H1 (cell line): ENCODE measurements around the gene CPD. TPM values are rescaled to one million over a fixed set of nuclear protein-coding genes. Genes with fewer than 3 reads are reported as not detected.

Experiments used
- CTCF ChIA-PET: fragments of 300-600 bp; sonication (Branson Sonifier 250); formaldehyde crosslinking; loops from one replicate; lab custom pipeline; 2021; ENCODE audit not compliant: partially characterized antibody; lab: Charles Lee
- POLR2A ChIA-PET: fragments of 300-600 bp; sonication (Branson Sonifier 250); formaldehyde crosslinking; loops from one replicate; lab custom pipeline; 2021; ENCODE audit warnings: inconsistent platforms; ENCODE audit not compliant: partially characterized antibody; lab: Charles Lee
- DNase-seq, 2 experiments: peaks; one replicate each; pipeline versions ENCODE4 v3.0.0 to v3.0.0-alpha.2; 2010 to 2022; ENCODE audit warnings: low spot score in 2 of 2, low read depth in 1 of 2, mixed read lengths in 1 of 2
- FAIRE-seq: peaks from 2 replicates; lab custom pipeline; 2011; peaks lifted over from hg19 to GRCh38; lab: Jason Lieb, UNC
- H2AFZ ChIP-seq: 2 replicates; pipeline ENCODE4 v1.8.1; 2012; ENCODE audit warnings: low read length, inconsistent platforms
- H2AK5ac ChIP-seq: 2 replicates; pipeline ENCODE4 v1.6.1; 2013; ENCODE audit warnings: low read depth, low read length
- H2BK120ac ChIP-seq: replicated peaks from 2 replicates; pipeline ENCODE3; 2013; ENCODE audit warnings: low read depth, low read length, inconsistent platforms
- H2BK12ac ChIP-seq: 2 replicates; pipeline ENCODE4 v1.6.1; 2013; ENCODE audit warnings: low read depth, low read length
- H2BK15ac ChIP-seq: 2 replicates; pipeline ENCODE4 v1.6.1; 2013; ENCODE audit warnings: low read length
- H2BK20ac ChIP-seq: 2 replicates; pipeline ENCODE4 v1.6.1; 2013; ENCODE audit warnings: low read length
- H2BK5ac ChIP-seq: 2 replicates; pipeline ENCODE4 v1.6.1; 2013; ENCODE audit warnings: low read depth, low read length
- H3K14ac ChIP-seq: 2 replicates; pipeline ENCODE4 v1.6.1; 2013; ENCODE audit warnings: inconsistent platforms; ENCODE audit not compliant: insufficient read length
- H3K18ac ChIP-seq: 2 replicates; pipeline ENCODE4 v1.6.1; 2013; ENCODE audit warnings: low read length; ENCODE audit errors: extremely low read depth
- H3K23ac ChIP-seq: 2 replicates; pipeline ENCODE4 v1.6.1; 2013; ENCODE audit warnings: inconsistent platforms; ENCODE audit not compliant: insufficient read length
- H3K23me2 ChIP-seq: 2 replicates; pipeline ENCODE4 v1.6.1; 2013; ENCODE audit warnings: low read depth, low read length
- H3K27ac ChIP-seq: 2 replicates; pipeline ENCODE4 v1.6.1; 2011; ENCODE audit warnings: low read depth, low read length, inconsistent platforms
- H3K27me3 ChIP-seq, 4 experiments: replicated peaks in 1 of 4; 1 replicate in 1 of 4; 2 replicates in 3 of 4; pipeline versions ENCODE4 v1.6.1 to v1.8.1; 2011 to 2013; ENCODE audit warnings: low read length in 3 of 4, mild to moderate bottlenecking in 3 of 4, inconsistent platforms in 2 of 4, mixed read lengths in 2 of 4, moderate library complexity in 1 of 4; ENCODE audit not compliant: control insufficient read depth in 3 of 4, insufficient read depth in 3 of 4; ENCODE audit errors: extremely low read depth in 1 of 4
- H3K36me3 ChIP-seq, 4 experiments: 2 replicates each; pipeline versions ENCODE4 v1.6.1 to v1.8.1; 2011 to 2013; ENCODE audit warnings: mild to moderate bottlenecking in 4 of 4, low read length in 3 of 4, moderate library complexity in 2 of 4, control low read depth in 1 of 4, inconsistent platforms in 1 of 4; ENCODE audit not compliant: insufficient read depth in 4 of 4, control insufficient read depth in 2 of 4
- H3K4ac ChIP-seq: replicated peaks from 2 replicates; pipeline ENCODE3; 2013; ENCODE audit warnings: low read length, low read depth, mixed read lengths, inconsistent platforms; ENCODE audit not compliant: insufficient read length
- H3K4me1 ChIP-seq, 4 experiments: replicated peaks in 1 of 4; 1 replicate in 1 of 4; 2 replicates in 3 of 4; pipeline versions ENCODE4 v1.6.1 to v1.8.1; 2011 to 2013; ENCODE audit warnings: low read length in 3 of 4, inconsistent platforms in 2 of 4, mixed read lengths in 1 of 4; ENCODE audit not compliant: insufficient read depth in 4 of 4, control insufficient read depth in 3 of 4
- H3K4me2 ChIP-seq, 2 experiments: 2 replicates each; pipeline versions ENCODE4 v1.6.1 to v1.8.1; 2011 to 2013; ENCODE audit warnings: low read depth in 2 of 2, low read length in 2 of 2, control low read depth in 1 of 2, inconsistent platforms in 1 of 2, mild to moderate bottlenecking in 1 of 2; ENCODE audit not compliant: insufficient read depth in 1 of 2
- H3K4me3 ChIP-seq, 4 experiments: fragments of 200-600, 300-600 bp in 1 of 4; sonication (generic), shearing (Covaris generic), sonication (Bioruptor Twin) in 1 of 4; 2 replicates each; pipeline versions ENCODE4 v1.5.1 to v1.8.1; 2011 to 2016; ENCODE audit warnings: low read length in 4 of 4, low read depth in 3 of 4, control low read depth in 2 of 4, inconsistent platforms in 2 of 4, mild to moderate bottlenecking in 2 of 4, mixed read lengths in 1 of 4, moderate library complexity in 1 of 4; ENCODE audit not compliant: insufficient read depth in 2 of 4; ENCODE audit errors: extremely low read depth in 1 of 4
- H3K56ac ChIP-seq: replicated peaks from 2 replicates; pipeline ENCODE3; 2013; ENCODE audit warnings: low read depth, mild to moderate bottlenecking, mixed read lengths, low read length, inconsistent platforms; ENCODE audit not compliant: insufficient read length
- H3K79me1 ChIP-seq: 2 replicates; pipeline ENCODE4 v1.6.1; 2013; ENCODE audit warnings: low read depth, low read length, control low read depth
- H3K79me2 ChIP-seq, 2 experiments: 2 replicates each; pipeline versions ENCODE4 v1.6.1 to v1.8.1; 2012 to 2013; ENCODE audit warnings: low read length in 2 of 2, mild to moderate bottlenecking in 2 of 2, inconsistent platforms in 1 of 2; ENCODE audit not compliant: insufficient read depth in 2 of 2, control insufficient read depth in 1 of 2
- H3K9ac ChIP-seq, 4 experiments: replicated peaks in 1 of 4; 1 replicate in 1 of 4; 2 replicates in 3 of 4; pipeline versions ENCODE4 v1.6.1 to v1.8.1; 2011 to 2013; ENCODE audit warnings: low read depth in 3 of 4, low read length in 3 of 4, control low read depth in 2 of 4, mild to moderate bottlenecking in 2 of 4, moderate library complexity in 2 of 4, inconsistent platforms in 1 of 4; ENCODE audit errors: extremely low read depth in 1 of 4
- H3K9me3 ChIP-seq, 2 experiments: 2 replicates each; pipeline versions ENCODE4 v1.6.1 to v1.8.1; 2012 to 2013; ENCODE audit warnings: mild to moderate bottlenecking in 2 of 2, moderate library complexity in 2 of 2, control low read depth in 1 of 2, inconsistent platforms in 1 of 2, low read depth in 1 of 2, low read length in 1 of 2, mixed read lengths in 1 of 2; ENCODE audit not compliant: insufficient read depth in 2 of 2
- H4K20me1 ChIP-seq, 2 experiments: replicated peaks in 1 of 2; 2 replicates each; pipeline versions ENCODE3 to v1.8.1; 2011 to 2013; ENCODE audit warnings: inconsistent platforms in 2 of 2, low read length in 2 of 2, mild to moderate bottlenecking in 1 of 2; ENCODE audit not compliant: insufficient read depth in 2 of 2, control insufficient read depth in 1 of 2
- H4K5ac ChIP-seq: 2 replicates; pipeline ENCODE4 v1.6.1; 2013; ENCODE audit warnings: low read length, low read depth, mixed read lengths, inconsistent platforms; ENCODE audit not compliant: insufficient read length
- H4K8ac ChIP-seq: 2 replicates; pipeline ENCODE4 v1.8.0; 2013; ENCODE audit warnings: mild to moderate bottlenecking, moderate library complexity, low read length, inconsistent platforms; ENCODE audit not compliant: insufficient read depth; ENCODE audit errors: extremely low read depth
- H4K91ac ChIP-seq: replicated peaks from 2 replicates; pipeline ENCODE3; 2013; ENCODE audit warnings: low read length, mixed read lengths, inconsistent platforms; ENCODE audit not compliant: insufficient read length
- BRCA1 ChIP-seq: IDR thresholded peaks from 2 replicates; pipeline ENCODE4 v1.6.1; 2012; ENCODE audit warnings: low read depth, low read length, improper control_type of control experiment
- CBX5 ChIP-seq: fragments of 300-800, 300-1000 bp; sonication (generic); IDR thresholded peaks from 2 replicates; pipeline ENCODE4 v1.7.1; 2016; ENCODE audit warnings: antibody characterized with exemption, low read length, low read depth
- EGR1 ChIP-seq: IDR thresholded peaks from 2 replicates; pipeline ENCODE4 v1.6.1; 2011; ENCODE audit warnings: low read depth, low read length, borderline replicate concordance
- GTF2F1 ChIP-seq: IDR thresholded peaks from 2 replicates; pipeline ENCODE4 v1.6.1; 2012; ENCODE audit warnings: low read depth, low read length, improper control_type of control experiment, borderline replicate concordance
- NANOG ChIP-seq: IDR thresholded peaks from 2 replicates; pipeline ENCODE4 v1.6.1; 2011; ENCODE audit warnings: low read length, low read depth, mild to moderate bottlenecking, inconsistent platforms; ENCODE audit not compliant: insufficient read depth, poor library complexity, severe bottlenecking
- PHF8 ChIP-seq: fragments of 200-600 bp; sonication (generic); conservative IDR thresholded peaks from 2 replicates; pipeline ENCODE4 v1.7.1; 2012; ENCODE audit warnings: low read depth, mild to moderate bottlenecking, inconsistent platforms, low read length, moderate library complexity
- RAD21 ChIP-seq, 2 experiments: IDR thresholded peaks in 1 of 2; conservative IDR thresholded peaks in 1 of 2; 2 replicates each; pipeline ENCODE4 v1.6.1; 2011; ENCODE audit warnings: low read depth in 2 of 2, low read length in 2 of 2, improper control_type of control experiment in 1 of 2, inconsistent platforms in 1 of 2, mild to moderate bottlenecking in 1 of 2, moderate library complexity in 1 of 2
- RFX5 ChIP-seq: IDR thresholded peaks from 2 replicates; pipeline ENCODE4 v1.6.1; 2011; ENCODE audit warnings: low read depth, low read length, improper control_type of control experiment, borderline replicate concordance
- SRF ChIP-seq: IDR thresholded peaks from 2 replicates; pipeline ENCODE4 v1.6.1; 2011; ENCODE audit warnings: mild to moderate bottlenecking, low read depth, low read length, moderate library complexity
- TCF12 ChIP-seq: IDR thresholded peaks from 2 replicates; pipeline ENCODE4 v1.6.1; 2011; ENCODE audit warnings: low read depth, mild to moderate bottlenecking, low read length
- TEAD4 ChIP-seq: IDR thresholded peaks from 2 replicates; pipeline ENCODE4 v1.6.1; 2012; ENCODE audit warnings: low read depth, low read length, inconsistent platforms, mixed read lengths
- YY1 ChIP-seq: IDR thresholded peaks from 2 replicates; pipeline ENCODE4 v1.6.1; 2011; ENCODE audit warnings: low read depth, mild to moderate bottlenecking, low read length
- WGBS, 2 experiments: shearing (Covaris generic) in 1 of 2; methylation state at CpG; one replicate each; pipeline versions ENCODE4 v1.1.6 to v1.1.7; 2013 to 2015; ENCODE audit warnings: low lambda C conversion rate in 2 of 2, mixed read lengths in 2 of 2, inconsistent platforms in 1 of 2, low coverage in 1 of 2, missing lambda C conversion rate in 1 of 2; ENCODE audit not compliant: insufficient replicate concordance in 2 of 2, insufficient coverage in 1 of 2, insufficient read length in 1 of 2; ENCODE audit errors: extremely low coverage in 1 of 2, missing lambda C conversion rate in 1 of 2; 5-methylcytosine and 5-hydroxymethylcytosine counted together
- polyA plus RNA-seq, 7 experiments: library from polyadenylated mRNA; depleted of rRNA in 3 of 7; stranded (reverse) in 5 of 7; unstranded in 2 of 7; fragments of >200 nt in 5 of 7; fragments of 200-250 nt in 2 of 7; gene quantifications; 1 replicate in 5 of 7; 2 replicates in 1 of 7; 4 replicates in 1 of 7; pipeline versions ENCODE4 v1.2.1 to v1.2.3, GENCODE V29; 2011 to 2013; ENCODE audit warnings: missing spikeins in 2 of 7, mixed read lengths in 2 of 7
- total RNA-seq: library from RNA; stranded (reverse); fragmentation: NEBNext Ultra II Directional; extraction: Animal tissue kit (Norgen Biotek cat#: 25700); gene quantifications from 2 replicates; pipeline ENCODE4 v1.2.1, GENCODE V29; 2021
- TF ChIP-seq, protein P1 (sequence below): IDR thresholded peaks from 2 replicates; pipeline ENCODE4 v1.6.1; 2012; ENCODE audit warnings: low read length, inconsistent platforms

Gene CPD
- total and polyA plus RNA-seq, 2 of the 8 experiments (the other 6 are each of a cell fraction or from before 2014, with no cell fraction given): 8.6 to 46.2 TPM

DNA sequence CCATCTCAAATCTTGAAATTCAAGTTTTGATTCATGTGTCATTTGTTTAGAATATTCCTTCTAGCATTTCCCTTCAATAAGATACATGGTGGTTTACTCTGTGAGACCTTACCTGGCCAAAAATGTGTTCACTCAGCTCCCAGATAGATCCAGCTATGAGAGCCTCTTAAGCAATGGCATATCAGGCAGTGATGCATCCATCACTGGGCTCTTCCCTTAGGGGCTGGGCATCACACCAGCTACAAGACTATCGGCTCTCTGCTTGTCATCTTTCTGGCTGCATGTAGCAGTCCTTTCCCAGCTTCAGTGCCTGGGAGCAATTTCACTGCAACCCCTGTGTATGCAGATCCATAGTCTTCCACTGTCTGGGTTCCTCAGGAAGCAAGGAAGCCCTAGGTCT lies 139.1 kb downstream of the CPD start:
- Histone ChIP-seq H3K79me1 (no peaks in the 10 kb centered on the region), H3K23me2 (no peaks in the 10 kb centered on the region), H4K91ac (no peak overlapping the region), H2BK12ac (no peak overlapping the region), H4K5ac (no peak overlapping the region), H3K4me2 (no peak overlapping the region), H3K4me1 (no peaks in the 10 kb centered on the region), H2AK5ac (no peak overlapping the region), H3K18ac (no peak overlapping the region), H2BK5ac (no peak overlapping the region), H3K27me3 (no peaks in the 10 kb centered on the region), H2AFZ (no peak overlapping the region), H3K56ac (no peak overlapping the region), H3K9ac (no peak overlapping the region), H2BK120ac (no peak overlapping the region), H3K27ac (no peak overlapping the region), H2BK20ac (no peak overlapping the region), H3K9me3 (peaks cover 8 to 12% of the 10 kb centered on the region in 2 experiments; a peak in 3 of 4 replicates), H4K8ac (no peak overlapping the region), H2BK15ac (no peak overlapping the region), H3K4ac (no peak overlapping the region), H3K36me3 (peaks cover 0 to 37% (median 22%) of the 10 kb centered on the region in 4 experiments; a peak in 7 of 8 replicates), H4K20me1 (no peaks in the 10 kb centered on the region), H3K4me3 (no peak overlapping the region), H3K14ac (no peak overlapping the region), H3K23ac (no peak overlapping the region), H3K79me2 (no peaks in the 10 kb centered on the region)
- 94% methylated on average over 1 of the region's 1 CpG; no CpG with 5 or more reads in 1 of the 2 experiments for WGBS, 2 experiments
- CTCF ChIA-PET: interaction anchor here (0.6 to 1.0 kb wide), 2 partner anchors 56 to 419 kb away, joined by 3 to 4 read pairs; no protein-coding TSS in a partner anchor
- DNase-seq: no peak
- POLR2A ChIA-PET: no interaction called here
- no peak for FAIRE-seq
- TF ChIP-seq, protein P1, sequence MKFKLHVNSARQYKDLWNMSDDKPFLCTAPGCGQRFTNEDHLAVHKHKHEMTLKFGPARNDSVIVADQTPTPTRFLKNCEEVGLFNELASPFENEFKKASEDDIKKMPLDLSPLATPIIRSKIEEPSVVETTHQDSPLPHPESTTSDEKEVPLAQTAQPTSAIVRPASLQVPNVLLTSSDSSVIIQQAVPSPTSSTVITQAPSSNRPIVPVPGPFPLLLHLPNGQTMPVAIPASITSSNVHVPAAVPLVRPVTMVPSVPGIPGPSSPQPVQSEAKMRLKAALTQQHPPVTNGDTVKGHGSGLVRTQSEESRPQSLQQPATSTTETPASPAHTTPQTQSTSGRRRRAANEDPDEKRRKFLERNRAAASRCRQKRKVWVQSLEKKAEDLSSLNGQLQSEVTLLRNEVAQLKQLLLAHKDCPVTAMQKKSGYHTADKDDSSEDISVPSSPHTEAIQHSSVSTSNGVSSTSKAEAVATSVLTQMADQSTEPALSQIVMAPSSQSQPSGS: no peak
- TF ChIP-seq NANOG: no peak
- no peak for TF ChIP-seq TEAD4
- no peak for TF ChIP-seq SRF
- no peak for TF ChIP-seq EGR1
- TF ChIP-seq BRCA1: no peak
- TF ChIP-seq YY1: no peak
- no peak for TF ChIP-seq CBX5
- TF ChIP-seq TCF12: no peak
- TF ChIP-seq RAD21 (IDR thresholded peaks at IDR 0.05 in 1 of 2, conservative IDR thresholded peaks at IDR 0.05 in 1 of 2; ENCODE audit: low read depth in 2 of 2, low read length in 2 of 2): no peak
- TF ChIP-seq RFX5: no peak
- TF ChIP-seq PHF8: no peak
- no peak for TF ChIP-seq GTF2F1
